Mesothelial cell of epicardium (in vitro differentiated cells): Measurements from ENCODE around the gene GP9. TPM values are rescaled to one million over a fixed set of nuclear protein-coding genes. Genes with fewer than 3 reads are reported as not detected.
A peak's percentile ranks its signal among the peaks of the same experiment; 100 is the strongest.

ENCODE experiments used
- DNase-seq, 2 experiments: peaks; one replicate each; pipeline ENCODE4 v3.0.0; 2021; ENCODE audit warnings: low spot score in 2 of 2; ENCODE audit not compliant: unreplicated experiment in 2 of 2
- H3K27ac Mint-ChIP-seq: 2 replicates; pipeline ENCODE4 v1.8.0; 2021; ENCODE audit warnings: mixed read lengths
- H3K27me3 Mint-ChIP-seq: 2 replicates; pipeline ENCODE4 v1.8.0; 2021; ENCODE audit warnings: low read depth, mixed read lengths
- H3K36me3 Mint-ChIP-seq: 2 replicates; pipeline ENCODE4 v1.8.0; 2021; ENCODE audit warnings: mixed read lengths
- H3K4me1 Mint-ChIP-seq: 2 replicates; pipeline ENCODE4 v1.8.0; 2021; ENCODE audit warnings: mixed read lengths
- H3K4me3 Mint-ChIP-seq: 2 replicates; pipeline ENCODE4 v1.8.0; 2021; ENCODE audit warnings: mild to moderate bottlenecking, moderate library complexity, mixed read lengths
- H3K9me3 Mint-ChIP-seq: 2 replicates; pipeline ENCODE4 v1.8.0; 2021; ENCODE audit warnings: mixed read lengths
- total RNA-seq: library from RNA; stranded (reverse); gene quantifications from 3 replicates; pipeline ENCODE4 v1.2.1, GENCODE V29; 2021
- TF ChIP-seq, protein P1 (sequence below): fragments of 200-600 bp; sonication (generic); IDR thresholded peaks from one replicate; pipeline ENCODE4 v1.5.0; 2021; ENCODE audit warnings: antibody characterized with exemption; ENCODE audit not compliant: unreplicated experiment

The GP9 gene
- total RNA-seq, 1 donor from 2014 or later, result not detected

GRCh38 chr3:129020691-129021090, 39.9 kb upstream of the GP9 start:
- H3K4me3 Mint-ChIP-seq, result no peak overlapping the region
- peaks cover 36% of the 10 kb centered on the region for H3K27me3 Mint-ChIP-seq
- no peaks in the 10 kb centered on the region for H3K36me3 Mint-ChIP-seq
- no peak overlapping the region for H3K27ac Mint-ChIP-seq
- TF ChIP-seq, protein P1, sequence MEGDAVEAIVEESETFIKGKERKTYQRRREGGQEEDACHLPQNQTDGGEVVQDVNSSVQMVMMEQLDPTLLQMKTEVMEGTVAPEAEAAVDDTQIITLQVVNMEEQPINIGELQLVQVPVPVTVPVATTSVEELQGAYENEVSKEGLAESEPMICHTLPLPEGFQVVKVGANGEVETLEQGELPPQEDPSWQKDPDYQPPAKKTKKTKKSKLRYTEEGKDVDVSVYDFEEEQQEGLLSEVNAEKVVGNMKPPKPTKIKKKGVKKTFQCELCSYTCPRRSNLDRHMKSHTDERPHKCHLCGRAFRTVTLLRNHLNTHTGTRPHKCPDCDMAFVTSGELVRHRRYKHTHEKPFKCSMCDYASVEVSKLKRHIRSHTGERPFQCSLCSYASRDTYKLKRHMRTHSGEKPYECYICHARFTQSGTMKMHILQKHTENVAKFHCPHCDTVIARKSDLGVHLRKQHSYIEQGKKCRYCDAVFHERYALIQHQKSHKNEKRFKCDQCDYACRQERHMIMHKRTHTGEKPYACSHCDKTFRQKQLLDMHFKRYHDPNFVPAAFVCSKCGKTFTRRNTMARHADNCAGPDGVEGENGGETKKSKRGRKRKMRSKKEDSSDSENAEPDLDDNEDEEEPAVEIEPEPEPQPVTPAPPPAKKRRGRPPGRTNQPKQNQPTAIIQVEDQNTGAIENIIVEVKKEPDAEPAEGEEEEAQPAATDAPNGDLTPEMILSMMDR, result no peak
- no peak for DNase-seq
- no peaks in the 10 kb centered on the region for H3K9me3 Mint-ChIP-seq
- peaks cover 4% of the 10 kb centered on the region for H3K4me1 Mint-ChIP-seq

DNA sequence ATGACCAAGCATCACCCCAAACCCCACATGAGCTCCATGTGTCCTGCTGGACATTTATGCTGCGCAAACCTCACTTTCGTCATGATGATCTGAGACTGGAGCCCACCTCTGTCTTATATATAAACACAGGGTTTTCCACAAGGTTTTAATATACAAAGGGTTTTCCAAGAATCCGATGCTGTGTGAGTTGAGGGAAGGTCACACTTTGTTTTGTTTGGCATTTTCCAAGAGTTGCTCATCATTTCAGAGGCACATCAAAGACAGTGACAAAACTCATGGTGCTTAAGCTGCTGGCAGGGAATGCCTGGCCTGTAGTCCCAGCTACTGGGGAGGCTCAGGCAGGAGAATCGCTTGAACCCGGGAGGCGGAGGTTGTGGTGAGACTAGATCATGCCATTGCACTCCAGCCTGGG, 39.4 kb upstream of the GP9 start:
- TF ChIP-seq, protein P1, result no peak
- no peak for DNase-seq
- Mint-ChIP-seq H3K36me3 (no peaks in the 10 kb centered on the region), H3K27ac (no peak overlapping the region), H3K9me3 (no peaks in the 10 kb centered on the region), H3K4me3 (no peak overlapping the region), H3K4me1 (peaks cover 4% of the 10 kb centered on the region), H3K27me3 (peaks cover 40% of the 10 kb centered on the region)

DNA sequence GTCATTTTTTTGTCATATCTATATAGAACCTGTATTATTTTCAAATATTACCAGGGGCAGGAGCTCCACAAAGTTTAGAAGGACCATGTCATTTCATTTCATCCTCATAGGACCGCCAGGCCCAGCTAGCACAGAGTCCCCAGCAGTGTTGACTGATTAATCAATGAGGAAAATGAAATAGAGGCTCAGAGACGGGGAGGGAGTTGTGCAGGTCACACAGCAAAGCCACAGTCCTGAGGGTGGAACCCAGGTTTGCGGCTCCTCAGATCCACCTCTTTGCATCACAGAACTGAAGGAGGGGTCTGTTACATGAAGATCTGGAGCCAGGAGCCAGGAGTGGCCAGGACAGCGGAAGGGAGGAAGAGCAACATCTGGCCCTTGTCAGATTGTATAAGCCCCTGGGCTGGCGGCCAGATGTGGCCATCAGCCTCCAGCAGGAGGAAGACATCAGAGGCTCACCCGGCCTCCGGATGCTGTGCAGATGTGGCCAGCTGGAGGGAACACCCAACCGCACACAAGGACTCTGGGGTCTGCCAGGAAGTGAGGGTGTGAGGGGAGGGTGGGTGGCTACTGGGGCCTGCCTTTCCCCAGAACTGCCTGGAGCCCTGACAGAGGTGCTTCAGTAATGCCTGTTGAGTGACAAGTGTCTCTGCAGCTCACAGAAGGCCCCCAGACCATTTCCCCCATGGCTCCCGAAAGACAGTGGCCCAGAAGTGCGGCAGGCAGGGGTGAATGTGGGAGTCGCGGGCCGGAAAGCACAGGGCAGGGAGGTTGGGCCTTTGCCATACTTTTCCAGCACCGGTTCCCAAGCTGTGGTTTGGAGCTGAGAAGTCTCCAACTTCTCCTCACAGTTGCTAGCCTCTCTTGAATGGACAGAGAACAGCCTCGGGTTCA, 38.2 kb upstream of the GP9 start:
- Mint-ChIP-seq H3K9me3 (no peaks in the 10 kb centered on the region), H3K4me1 (peaks cover 9% of the 10 kb centered on the region), H3K27me3 (peaks cover 47% of the 10 kb centered on the region), H3K27ac (peak overlapping the region; percentile 16), H3K36me3 (no peaks in the 10 kb centered on the region), H3K4me3 (no peak overlapping the region)
- DNase-seq, result peak in 1 of 2 experiments; percentile 51
- TF ChIP-seq, protein P1, result no peak

GRCh38 chr3:129023008-129023358, 37.6 kb upstream of the GP9 start:
- Mint-ChIP-seq H3K36me3 (no peaks in the 10 kb centered on the region), H3K9me3 (no peaks in the 10 kb centered on the region), H3K4me1 (peaks cover 6% of the 10 kb centered on the region), H3K27ac (no peak overlapping the region), H3K4me3 (no peak overlapping the region), H3K27me3 (peaks cover 47% of the 10 kb centered on the region)
- TF ChIP-seq, protein P1, result no peak
- no peak for DNase-seq

GRCh38 chr3:129023909-129024308, 36.7 kb upstream of the GP9 start:
- Mint-ChIP-seq H3K27ac (no peak overlapping the region), H3K9me3 (no peaks in the 10 kb centered on the region), H3K4me1 (peaks cover 6% of the 10 kb centered on the region), H3K4me3 (no peak overlapping the region), H3K36me3 (no peaks in the 10 kb centered on the region), H3K27me3 (peaks cover 42% of the 10 kb centered on the region)
- DNase-seq, result no peak
- TF ChIP-seq, protein P1, result no peak
